H9 (cell line): ENCODE measurements around the gene PMCH. TPM values are rescaled to one million over a fixed set of nuclear protein-coding genes. Genes with fewer than 3 reads are reported as not detected.

ENCODE experiments used
- DNase-seq: peaks from one replicate; pipeline ENCODE4 v3.0.0-alpha.2; 2017
- H2AFZ ChIP-seq: one replicate; pipeline ENCODE4 v1.6.1; 2013; ENCODE audit warnings: mild to moderate bottlenecking, low read length, control low read depth, moderate library complexity
- H2AK5ac ChIP-seq: 2 replicates; pipeline ENCODE4 v1.6.1; 2013; ENCODE audit warnings: low read length, control low read depth, mixed read lengths; ENCODE audit not compliant: insufficient read length
- H2BK120ac ChIP-seq: one replicate; pipeline ENCODE4 v1.6.1; 2013; ENCODE audit warnings: low read depth, mild to moderate bottlenecking, low read length, control low read depth, inconsistent platforms; ENCODE audit not compliant: poor library complexity, severe bottlenecking
- H2BK12ac ChIP-seq: 2 replicates; pipeline ENCODE4 v1.6.1; 2013; ENCODE audit warnings: low read length, control low read depth, mixed read lengths, low read depth; ENCODE audit not compliant: insufficient read length
- H2BK15ac ChIP-seq: 2 replicates; pipeline ENCODE4 v1.6.1; 2013; ENCODE audit warnings: low read depth, low read length, control low read depth
- H2BK20ac ChIP-seq: one replicate; pipeline ENCODE4 v1.6.1; 2013; ENCODE audit warnings: low read depth, mild to moderate bottlenecking, low read length, control low read depth, inconsistent platforms; ENCODE audit not compliant: poor library complexity, severe bottlenecking
- H2BK5ac ChIP-seq: 2 replicates; pipeline ENCODE4 v1.6.1; 2013; ENCODE audit warnings: low read length, control low read depth, mixed read lengths; ENCODE audit not compliant: insufficient read length
- H3K14ac ChIP-seq: 2 replicates; pipeline ENCODE4 v1.6.1; 2013; ENCODE audit warnings: low read length, control low read depth; ENCODE audit not compliant: insufficient read depth
- H3K18ac ChIP-seq: 2 replicates; pipeline ENCODE4 v1.6.1; 2013; ENCODE audit warnings: low read depth, mild to moderate bottlenecking, mixed read lengths, low read length, control low read depth; ENCODE audit not compliant: insufficient read length
- H3K23ac ChIP-seq: 2 replicates; pipeline ENCODE4 v1.6.1; 2013; ENCODE audit warnings: low read length, control low read depth, mixed read lengths, low read depth; ENCODE audit not compliant: insufficient read length
- H3K23me2 ChIP-seq: 2 replicates; pipeline ENCODE4 v1.6.1; 2013; ENCODE audit warnings: low read depth, mild to moderate bottlenecking, mixed read lengths, low read length, control low read depth; ENCODE audit not compliant: insufficient read length, poor library complexity, severe bottlenecking
- H3K27ac ChIP-seq: 2 replicates; pipeline ENCODE4 v1.5.1; 2013; ENCODE audit warnings: low read length, control low read depth, mixed read lengths, low read depth; ENCODE audit not compliant: insufficient read length
- H3K27me3 ChIP-seq: 2 replicates; pipeline ENCODE4 v1.6.1; 2013; ENCODE audit warnings: low read length, control low read depth, inconsistent platforms; ENCODE audit not compliant: insufficient read depth
- H3K4ac ChIP-seq: 2 replicates; pipeline ENCODE4 v1.6.1; 2013; ENCODE audit warnings: low read depth, mild to moderate bottlenecking, control low read depth, inconsistent platforms, low read length, moderate library complexity
- H3K4me1 ChIP-seq: 2 replicates; pipeline ENCODE4 v1.6.1; 2013; ENCODE audit warnings: low read length, control low read depth, inconsistent platforms; ENCODE audit not compliant: insufficient read depth
- H3K4me2 ChIP-seq: 2 replicates; pipeline ENCODE4 v1.6.1; 2013; ENCODE audit warnings: low read length, control low read depth, mixed read lengths; ENCODE audit not compliant: insufficient read length, insufficient read depth
- H3K56ac ChIP-seq: 2 replicates; pipeline ENCODE4 v1.6.1; 2013; ENCODE audit warnings: low read depth, mild to moderate bottlenecking, mixed read lengths, low read length, control low read depth; ENCODE audit not compliant: insufficient read length
- H3K79me1 ChIP-seq: 2 replicates; pipeline ENCODE4 v1.6.1; 2013; ENCODE audit warnings: low read depth, mild to moderate bottlenecking, moderate library complexity, low read length, control low read depth, inconsistent platforms; ENCODE audit not compliant: insufficient read depth, poor library complexity, severe bottlenecking
- H3K79me2 ChIP-seq: 2 replicates; pipeline ENCODE4 v1.6.1; 2013; ENCODE audit warnings: low read length, control low read depth, inconsistent platforms; ENCODE audit not compliant: insufficient read depth
- H3K9ac ChIP-seq: 2 replicates; pipeline ENCODE4 v1.6.1; 2013; ENCODE audit warnings: low read length, control low read depth, mixed read lengths; ENCODE audit not compliant: insufficient read length; ENCODE audit errors: extremely low read depth
- H3K9me3 ChIP-seq: one replicate; pipeline ENCODE4 v1.6.1; 2013; ENCODE audit warnings: low read depth, low read length, inconsistent platforms; ENCODE audit not compliant: control insufficient read depth
- H3T11ph ChIP-seq: one replicate; pipeline ENCODE4 v1.6.1; 2013; ENCODE audit warnings: mild to moderate bottlenecking, low read length, control low read depth, inconsistent platforms
- H4K20me1 ChIP-seq: one replicate; pipeline ENCODE4 v1.6.1; 2013; ENCODE audit not compliant: control insufficient read depth, insufficient read length, insufficient read depth
- H4K5ac ChIP-seq: 2 replicates; pipeline ENCODE4 v1.6.1; 2013; ENCODE audit warnings: low read depth, mild to moderate bottlenecking, mixed read lengths, low read length, control low read depth; ENCODE audit not compliant: insufficient read length
- H4K8ac ChIP-seq: replicated peaks from 2 replicates; pipeline ENCODE4 v1.6.1; 2013; ENCODE audit warnings: low read length, control low read depth, mixed read lengths, low read depth; ENCODE audit not compliant: insufficient read length
- H4K91ac ChIP-seq: 2 replicates; pipeline ENCODE4 v1.6.1; 2013; ENCODE audit warnings: low read depth, mild to moderate bottlenecking, moderate library complexity, mixed read lengths, low read length, control low read depth; ENCODE audit not compliant: insufficient read length
- H3K27ac Mint-ChIP-seq, 3 experiments: 2 replicates in 2 of 3; 3 replicates in 1 of 3; pipeline ENCODE4 v1.8.0; 2020 to 2021; ENCODE audit warnings: mixed read lengths in 3 of 3, mild to moderate bottlenecking in 1 of 3, moderate library complexity in 1 of 3
- H3K27me3 Mint-ChIP-seq: 2 replicates; pipeline ENCODE4 v1.8.0; 2021; ENCODE audit warnings: low read depth, mild to moderate bottlenecking, moderate library complexity, mixed read lengths
- H3K36me3 Mint-ChIP-seq, 3 experiments: 2 replicates in 2 of 3; 3 replicates in 1 of 3; pipeline ENCODE4 v1.8.0; 2020 to 2021; ENCODE audit warnings: low read depth in 3 of 3, mixed read lengths in 3 of 3; ENCODE audit not compliant: insufficient read depth in 1 of 3
- H3K4me1 Mint-ChIP-seq, 2 experiments: 2 replicates each; pipeline ENCODE4 v1.8.0; 2020; ENCODE audit warnings: mixed read lengths in 2 of 2
- H3K4me3 Mint-ChIP-seq, 2 experiments: 2 replicates in 1 of 2; 3 replicates in 1 of 2; pipeline ENCODE4 v1.8.0; 2020 to 2021; ENCODE audit warnings: mild to moderate bottlenecking in 2 of 2, mixed read lengths in 2 of 2, moderate library complexity in 1 of 2
- H3K9me3 Mint-ChIP-seq, 2 experiments: 2 replicates in 1 of 2; 3 replicates in 1 of 2; pipeline ENCODE4 v1.8.0; 2020; ENCODE audit warnings: mild to moderate bottlenecking in 2 of 2, mixed read lengths in 2 of 2, moderate library complexity in 1 of 2
- CTCF ChIP-seq: fragments of 200-600 bp; sonication (generic); conservative IDR thresholded peaks from 3 replicates; pipeline ENCODE4 v1.8.0; 2021; ENCODE audit warnings: antibody characterized with exemption, mild to moderate bottlenecking
- WGBS: extraction: QIAGEN DNeasy Blood & Tissue Kit; methylation state at CpG from one replicate; pipeline ENCODE4 v1.1.7; 2013; ENCODE audit warnings: missing lambda C conversion rate, low lambda C conversion rate, mixed read lengths; ENCODE audit not compliant: insufficient read length; ENCODE audit errors: extremely low coverage; 5-methylcytosine and 5-hydroxymethylcytosine counted together
- total RNA-seq: library from RNA; stranded (reverse); gene quantifications from 2 replicates; pipeline ENCODE4 v1.2.1, GENCODE V29; 2021

The PMCH gene
- total RNA-seq, 1 experiment from 2014 or later: not detected

- H3K27me3 ChIP-seq: no peaks in the 10 kb centered on the region
- peaks cover 39 to 55% (median 54%) of the 10 kb centered on the region in 3 experiments for H3K36me3 Mint-ChIP-seq
- H3K9me3 Mint-ChIP-seq: peaks cover 18 to 20% of the 10 kb centered on the region in 2 experiments
- H3K56ac ChIP-seq: no peak overlapping the region
- H2BK12ac ChIP-seq: no peak overlapping the region
- no peaks in the 10 kb centered on the region for H3K23me2 ChIP-seq
- TF ChIP-seq CTCF: no peak
- H3K9me3 ChIP-seq: no peaks in the 10 kb centered on the region
- DNase-seq: no peak
- H3K4me1 Mint-ChIP-seq: no peaks in the 10 kb centered on the region
- H2BK20ac ChIP-seq: no peak overlapping the region
- H3K27me3 Mint-ChIP-seq: no peaks in the 10 kb centered on the region
- no peak overlapping the region for H3K27ac Mint-ChIP-seq
- H3K79me2 ChIP-seq: no peaks in the 10 kb centered on the region
- H4K91ac ChIP-seq: no peak overlapping the region
- H4K8ac ChIP-seq: no peak overlapping the region
- no peak overlapping the region for H2AFZ ChIP-seq
- no peak overlapping the region for H3K4me2 ChIP-seq
- H3K79me1 ChIP-seq: no peaks in the 10 kb centered on the region
- no peak overlapping the region for H3T11ph ChIP-seq
- no peak overlapping the region for H3K27ac ChIP-seq
- H3K23ac ChIP-seq: no peak overlapping the region
- H3K4ac ChIP-seq: no peak overlapping the region
- H3K18ac ChIP-seq: no peak overlapping the region
- no peak overlapping the region for H3K4me3 Mint-ChIP-seq
- H3K9ac ChIP-seq: no peak overlapping the region
- WGBS: no CpG with 5 or more reads among the region's 2 CpGs
- H3K4me1 ChIP-seq: no peaks in the 10 kb centered on the region
- no peak overlapping the region for H2BK120ac ChIP-seq
- no peak overlapping the region for H3K14ac ChIP-seq
- no peak overlapping the region for H2BK15ac ChIP-seq
- no peaks in the 10 kb centered on the region for H4K20me1 ChIP-seq
- H2AK5ac ChIP-seq: no peak overlapping the region
- no peak overlapping the region for H4K5ac ChIP-seq
- no peak overlapping the region for H2BK5ac ChIP-seq
Observed at GRCh38 chr12:102204025-102204424, 6.4 kb upstream of the PMCH start.
